DOHH2 (cell line): ENCODE measurements around the gene MOV10L1.

Source experiments
- EZH2phosphoT487 ChIP-seq: fragments of 200-600 bp; sonication (generic); IDR thresholded peaks from 2 replicates; pipeline ENCODE4 v1.6.1; 2017; ENCODE audit warnings: borderline replicate concordance, mild to moderate bottlenecking, antibody characterized with exemption, low read length, moderate library complexity, mixed read lengths
- TF ChIP-seq, protein P1 (sequence below): fragments of 200-600 bp; sonication (generic); IDR thresholded peaks from one replicate; pipeline ENCODE4 v1.5.1; 2014; ENCODE audit warnings: antibody characterized with exemption, mild to moderate bottlenecking, low read depth, low read length; ENCODE audit not compliant: poor library complexity, severe bottlenecking

DNA sequence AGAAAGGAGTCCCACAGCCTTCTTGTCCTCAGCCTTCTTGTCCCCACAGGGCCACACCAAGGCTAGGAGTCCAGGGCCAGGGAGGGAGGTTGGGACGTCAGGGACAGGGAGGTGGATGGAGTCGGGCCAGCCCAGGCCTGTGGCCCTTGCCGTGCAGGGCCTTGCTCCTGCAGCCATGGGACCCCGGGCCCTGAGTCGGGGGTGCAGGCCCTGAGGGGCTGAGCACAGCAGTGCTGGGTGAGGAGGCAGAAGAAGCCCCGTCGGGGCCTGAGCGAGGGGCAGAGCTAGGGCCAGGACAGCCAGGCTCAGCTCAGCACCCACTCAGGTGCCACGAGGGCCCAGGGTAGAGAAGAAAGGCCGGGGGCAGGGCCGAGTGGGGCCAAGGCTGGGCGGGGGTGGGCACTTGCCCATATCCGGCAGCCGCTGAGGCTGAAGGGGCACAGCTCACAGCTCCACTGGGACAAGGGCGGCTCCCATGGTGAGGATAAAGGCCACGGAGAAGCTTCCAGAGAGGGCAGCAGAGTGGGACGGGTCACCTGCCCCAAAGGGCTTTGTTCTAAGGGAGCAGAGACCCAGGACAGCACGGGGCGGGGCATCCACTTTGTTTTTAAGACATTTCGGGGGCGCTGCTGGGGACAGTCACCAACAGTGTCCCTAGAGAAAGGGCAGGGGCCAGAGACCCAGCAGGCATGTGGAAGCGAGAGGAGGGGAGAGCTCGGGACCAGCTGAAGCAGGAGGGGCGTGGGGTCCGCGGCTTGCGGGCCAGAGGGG, 8.2 kb upstream of the MOV10L1 start:
- TF ChIP-seq, protein P1, sequence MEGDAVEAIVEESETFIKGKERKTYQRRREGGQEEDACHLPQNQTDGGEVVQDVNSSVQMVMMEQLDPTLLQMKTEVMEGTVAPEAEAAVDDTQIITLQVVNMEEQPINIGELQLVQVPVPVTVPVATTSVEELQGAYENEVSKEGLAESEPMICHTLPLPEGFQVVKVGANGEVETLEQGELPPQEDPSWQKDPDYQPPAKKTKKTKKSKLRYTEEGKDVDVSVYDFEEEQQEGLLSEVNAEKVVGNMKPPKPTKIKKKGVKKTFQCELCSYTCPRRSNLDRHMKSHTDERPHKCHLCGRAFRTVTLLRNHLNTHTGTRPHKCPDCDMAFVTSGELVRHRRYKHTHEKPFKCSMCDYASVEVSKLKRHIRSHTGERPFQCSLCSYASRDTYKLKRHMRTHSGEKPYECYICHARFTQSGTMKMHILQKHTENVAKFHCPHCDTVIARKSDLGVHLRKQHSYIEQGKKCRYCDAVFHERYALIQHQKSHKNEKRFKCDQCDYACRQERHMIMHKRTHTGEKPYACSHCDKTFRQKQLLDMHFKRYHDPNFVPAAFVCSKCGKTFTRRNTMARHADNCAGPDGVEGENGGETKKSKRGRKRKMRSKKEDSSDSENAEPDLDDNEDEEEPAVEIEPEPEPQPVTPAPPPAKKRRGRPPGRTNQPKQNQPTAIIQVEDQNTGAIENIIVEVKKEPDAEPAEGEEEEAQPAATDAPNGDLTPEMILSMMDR = no peak
- TF ChIP-seq EZH2phosphoT487 = no peak
